ENCODE data around the gene SOWAHA. TPM values are rescaled to one million over a fixed set of nuclear protein-coding genes. Genes with fewer than 3 reads are reported as not detected.

The SOWAHA gene
- total and polyA plus RNA-seq, 4 experiments from 2014 or later: 0.06 TPM; not detected in 3

DNA sequence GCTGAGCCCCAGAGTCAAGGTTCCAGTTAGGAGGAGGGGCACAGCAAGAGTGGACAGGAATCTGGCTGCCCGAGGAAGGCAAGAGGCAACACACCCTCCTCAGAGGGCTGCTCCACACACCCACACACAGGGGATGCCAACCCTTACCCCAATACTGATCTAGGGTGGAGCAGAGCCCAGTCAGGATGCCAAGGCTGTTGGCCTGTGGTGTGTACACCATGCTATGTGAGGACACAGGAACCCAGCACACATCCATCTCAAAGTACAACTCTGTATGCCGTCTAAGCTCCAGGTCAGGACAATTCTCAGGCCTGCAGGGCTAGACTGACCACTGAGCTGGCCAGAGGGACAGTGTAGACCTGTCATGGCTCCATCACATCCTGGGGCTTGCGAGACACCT, 38.7 kb upstream of the SOWAHA start:
- H3K4me1 Mint-ChIP-seq: peaks cover 15 to 37% (median 19%) of the 10 kb centered on the region in 4 donors
- no peaks in the 10 kb centered on the region for H3K9me3 ChIP-seq (ENCODE audit: control insufficient read depth in 1 of 2, low read length in 2 of 2)
- H3K4me1 ChIP-seq (ENCODE audit: insufficient read depth, low read length): peaks cover 23% of the 10 kb centered on the region
- intact Hi-C loops (cut with micrococcal nuclease): no loop called here
- no peak overlapping the region for H3K4me3 Mint-ChIP-seq
- no peaks in the 10 kb centered on the region for H3K27me3 ChIP-seq (ENCODE audit: insufficient read depth, low read length)
- no peak overlapping the region for H3K27ac Mint-ChIP-seq
- DNase-seq: no peak
- ChIA-PET POLR2A (ENCODE audit: partially characterized antibody) (no interaction called here), CTCF (ENCODE audit: partially characterized antibody) (interaction anchor here (0.9 kb wide), 1 partner anchor 46 kb away, joined by 3 read pairs; no protein-coding TSS in a partner anchor)
- H3K27ac ChIP-seq (ENCODE audit: low read depth, low read length): no peak overlapping the region
- no peaks in the 10 kb centered on the region for H3K36me3 ChIP-seq (ENCODE audit: insufficient read depth, low read length)
- no peaks in the 10 kb centered on the region for H3K9me3 Mint-ChIP-seq
- no peak overlapping the region for H3K4me3 ChIP-seq (ENCODE audit: low read length in 2 of 2)
- H3K27me3 Mint-ChIP-seq: no peaks in the 10 kb centered on the region
- peaks cover 0 to 1% of the 10 kb centered on the region in 2 donors for H3K36me3 Mint-ChIP-seq

- Mint-ChIP-seq H3K36me3 (peaks cover 0 to 1% of the 10 kb centered on the region in 2 donors), H3K4me1 (peaks cover 16 to 38% (median 22%) of the 10 kb centered on the region in 4 donors), H3K27me3 (no peaks in the 10 kb centered on the region), H3K9me3 (no peaks in the 10 kb centered on the region), H3K27ac (no peak overlapping the region), H3K4me3 (peak overlapping the region in 1 of 8 donors; percentile 24)
- no peaks in the 10 kb centered on the region for H3K36me3 ChIP-seq (ENCODE audit: insufficient read depth, low read length)
- H3K4me3 ChIP-seq (ENCODE audit: low read length in 2 of 2): no peak overlapping the region
- peaks cover 23% of the 10 kb centered on the region for H3K4me1 ChIP-seq (ENCODE audit: insufficient read depth, low read length)
- no peaks in the 10 kb centered on the region for H3K27me3 ChIP-seq (ENCODE audit: insufficient read depth, low read length)
- CTCF ChIA-PET (ENCODE audit: partially characterized antibody): no interaction called here
- intact Hi-C loops (cut with micrococcal nuclease): no loop called here
- no peak overlapping the region for H3K27ac ChIP-seq (ENCODE audit: low read depth, low read length)
- POLR2A ChIA-PET (ENCODE audit: partially characterized antibody): no interaction called here
- no peaks in the 10 kb centered on the region for H3K9me3 ChIP-seq (ENCODE audit: control insufficient read depth in 1 of 2, low read length in 2 of 2)
- DNase-seq: no peak
These were observed 38.2 kb upstream of the SOWAHA start for GRCh38 chr5:132774896-132775295.

DNA sequence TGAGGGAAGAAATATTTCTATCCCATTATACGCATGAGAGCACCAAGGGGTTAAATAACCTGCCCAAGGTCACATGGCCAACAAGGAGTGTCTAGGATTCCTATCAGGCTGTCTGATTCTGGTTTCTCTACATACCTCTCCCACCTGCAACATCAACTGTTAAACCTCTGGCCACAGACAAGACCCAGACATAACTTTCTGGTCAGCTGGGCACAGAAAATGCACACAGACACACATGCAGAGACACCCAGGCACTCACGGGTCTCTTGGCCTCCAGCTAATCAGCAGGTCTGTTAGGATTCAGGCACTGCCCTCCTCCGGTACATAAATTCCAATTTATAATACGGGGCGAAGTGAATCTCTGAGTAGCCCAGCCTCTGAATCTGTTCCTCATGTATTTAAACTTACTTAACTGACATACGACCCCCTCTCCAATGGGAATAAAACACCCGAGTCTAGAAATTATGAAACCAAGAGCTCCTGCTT, 37.6 kb upstream of the SOWAHA start:
- H3K27me3 ChIP-seq (ENCODE audit: insufficient read depth, low read length): no peaks in the 10 kb centered on the region
- Mint-ChIP-seq H3K4me3 (peak overlapping the region; percentile 15 to 80 (median 75)), H3K27ac (peak overlapping the region in 3 of 7 donors; percentile 5 to 30 (median 25)), H3K27me3 (no peaks in the 10 kb centered on the region), H3K4me1 (peaks cover 16 to 39% (median 23%) of the 10 kb centered on the region in 4 donors), H3K36me3 (peaks cover 0 to 1% of the 10 kb centered on the region in 2 donors), H3K9me3 (no peaks in the 10 kb centered on the region)
- H3K4me1 ChIP-seq (ENCODE audit: insufficient read depth, low read length): peaks cover 25% of the 10 kb centered on the region
- H3K4me3 ChIP-seq (ENCODE audit: low read length in 2 of 2): no peak overlapping the region
- ChIA-PET POLR2A (ENCODE audit: partially characterized antibody) (interaction anchor here (0.8 kb wide), 1 partner anchor 38 kb away, joined by 4 read pairs; the partner anchor contains the start of gene KIF3A), CTCF (ENCODE audit: partially characterized antibody) (no interaction called here)
- no peak for DNase-seq
- no peaks in the 10 kb centered on the region for H3K36me3 ChIP-seq (ENCODE audit: insufficient read depth, low read length)
- no peak overlapping the region for H3K27ac ChIP-seq (ENCODE audit: low read depth, low read length)
- no peaks in the 10 kb centered on the region for H3K9me3 ChIP-seq (ENCODE audit: control insufficient read depth in 1 of 2, low read length in 2 of 2)
- intact Hi-C loops (cut with micrococcal nuclease): no loop called here

DNA sequence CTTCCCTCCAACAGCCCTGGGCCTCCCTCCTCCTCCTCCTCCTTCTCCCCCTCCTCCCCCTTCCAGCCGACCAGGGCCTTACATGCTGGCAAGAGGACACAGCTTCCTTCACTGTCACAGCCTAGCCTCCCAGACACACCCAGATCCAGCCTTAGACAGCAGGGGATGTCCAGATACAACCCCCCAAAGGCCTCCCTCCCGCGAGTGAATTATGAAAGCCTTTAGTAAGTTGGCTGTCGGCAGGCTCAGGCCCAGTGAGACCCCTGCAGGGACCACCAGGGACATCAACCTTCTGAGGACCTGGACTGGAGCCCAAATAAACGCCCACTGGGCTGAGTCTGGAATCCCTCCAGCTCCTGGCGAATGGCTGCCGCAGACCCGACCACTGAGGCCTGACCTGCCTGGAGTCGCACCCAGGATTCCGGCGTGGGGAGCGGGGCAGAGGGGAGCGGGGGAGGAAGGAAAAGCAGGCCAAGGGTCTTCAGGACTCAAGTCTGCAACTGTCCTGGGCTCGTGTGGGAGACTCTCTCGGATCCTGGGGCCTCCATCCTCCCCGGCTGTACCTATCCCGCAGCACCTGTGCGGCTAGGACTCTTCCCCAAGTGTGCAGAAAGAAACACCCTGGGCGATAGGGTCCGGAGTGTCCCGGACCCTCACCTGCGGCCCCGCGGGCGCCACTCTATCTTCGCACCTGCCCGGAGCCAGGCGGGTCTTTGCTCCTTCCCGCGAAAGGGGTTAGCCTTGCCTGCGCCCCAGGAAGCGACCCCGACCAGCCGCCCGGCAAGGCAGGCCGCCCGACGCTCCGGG, 36.8 kb upstream of the SOWAHA start:
- ChIA-PET CTCF (ENCODE audit: partially characterized antibody) (interaction anchor here (1.8 kb wide), 1 partner anchor 44 kb away, joined by 6 read pairs; no protein-coding TSS in a partner anchor), POLR2A (ENCODE audit: partially characterized antibody) (interaction anchor here (0.8 to 2.7 kb wide), 3 partner anchors 29 to 39 kb away, joined by 4 to 23 read pairs (median 13); partner anchors contain the start of genes CCNI2 and KIF3A)
- Histone ChIP-seq H3K27me3 (ENCODE audit: insufficient read depth, low read length) (no peaks in the 10 kb centered on the region), H3K36me3 (ENCODE audit: insufficient read depth, low read length) (no peaks in the 10 kb centered on the region), H3K9me3 (ENCODE audit: control insufficient read depth in 1 of 2, low read length in 2 of 2) (no peaks in the 10 kb centered on the region), H3K27ac (ENCODE audit: low read depth, low read length) (peak overlapping the region; percentile 20), H3K4me3 (ENCODE audit: low read length in 2 of 2) (peak overlapping the region in 1 of 2 donors; percentile 42), H3K4me1 (ENCODE audit: insufficient read depth, low read length) (peaks cover 33% of the 10 kb centered on the region)
- H3K27me3 Mint-ChIP-seq: no peaks in the 10 kb centered on the region
- H3K9me3 Mint-ChIP-seq: no peaks in the 10 kb centered on the region
- H3K4me3 Mint-ChIP-seq: peak overlapping the region; percentile 55 to 81 (median 78)
- H3K4me1 Mint-ChIP-seq: peaks cover 19 to 44% (median 27%) of the 10 kb centered on the region in 4 donors
- intact Hi-C loops (cut with micrococcal nuclease): loop anchor here (2.0 kb wide), 1 partner anchor 30 kb away; the partner anchor contains the start of gene CCNI2
- peaks cover 0 to 1% of the 10 kb centered on the region in 2 donors for H3K36me3 Mint-ChIP-seq
- H3K27ac Mint-ChIP-seq: peak overlapping the region in 2 of 7 donors; percentile 25 to 53
- no peak for DNase-seq

GRCh38 chr5:132776938-132777208, 36.2 kb upstream of the SOWAHA start:
- Mint-ChIP-seq H3K4me1 (peaks cover 20 to 44% (median 28%) of the 10 kb centered on the region in 4 donors), H3K4me3 (no peak overlapping the region), H3K9me3 (no peaks in the 10 kb centered on the region), H3K36me3 (peaks cover 0 to 1% of the 10 kb centered on the region in 2 donors), H3K27ac (no peak overlapping the region), H3K27me3 (peaks cover 0 to 1% of the 10 kb centered on the region in 2 donors)
- peak overlapping the region; percentile 20 for H3K27ac ChIP-seq (ENCODE audit: low read depth, low read length)
- H3K4me1 ChIP-seq (ENCODE audit: insufficient read depth, low read length): peaks cover 35% of the 10 kb centered on the region
- peak overlapping the region in 1 of 2 donors; percentile 69 for H3K4me3 ChIP-seq (ENCODE audit: low read length in 2 of 2)
- CTCF ChIA-PET (ENCODE audit: partially characterized antibody): interaction anchor here (1.8 kb wide), 1 partner anchor 43 kb away, joined by 6 read pairs; no protein-coding TSS in a partner anchor
- POLR2A ChIA-PET (ENCODE audit: partially characterized antibody): interaction anchor here (1.2 to 2.7 kb wide), 4 partner anchors 29 to 280 kb away, joined by 3 to 23 read pairs (median 9); partner anchors contain the start of genes CCNI2, HSPA4 and KIF3A
- H3K9me3 ChIP-seq (ENCODE audit: control insufficient read depth in 1 of 2, low read length in 2 of 2): no peaks in the 10 kb centered on the region
- DNase-seq: no peak
- H3K27me3 ChIP-seq (ENCODE audit: insufficient read depth, low read length): no peaks in the 10 kb centered on the region
- intact Hi-C loops (cut with micrococcal nuclease): loop anchor here (1.0 to 2.0 kb wide), 2 partner anchors 30 to 40 kb away; partner anchors contain the start of genes CCNI2 and KIF3A
- H3K36me3 ChIP-seq (ENCODE audit: insufficient read depth, low read length): no peaks in the 10 kb centered on the region

DNA sequence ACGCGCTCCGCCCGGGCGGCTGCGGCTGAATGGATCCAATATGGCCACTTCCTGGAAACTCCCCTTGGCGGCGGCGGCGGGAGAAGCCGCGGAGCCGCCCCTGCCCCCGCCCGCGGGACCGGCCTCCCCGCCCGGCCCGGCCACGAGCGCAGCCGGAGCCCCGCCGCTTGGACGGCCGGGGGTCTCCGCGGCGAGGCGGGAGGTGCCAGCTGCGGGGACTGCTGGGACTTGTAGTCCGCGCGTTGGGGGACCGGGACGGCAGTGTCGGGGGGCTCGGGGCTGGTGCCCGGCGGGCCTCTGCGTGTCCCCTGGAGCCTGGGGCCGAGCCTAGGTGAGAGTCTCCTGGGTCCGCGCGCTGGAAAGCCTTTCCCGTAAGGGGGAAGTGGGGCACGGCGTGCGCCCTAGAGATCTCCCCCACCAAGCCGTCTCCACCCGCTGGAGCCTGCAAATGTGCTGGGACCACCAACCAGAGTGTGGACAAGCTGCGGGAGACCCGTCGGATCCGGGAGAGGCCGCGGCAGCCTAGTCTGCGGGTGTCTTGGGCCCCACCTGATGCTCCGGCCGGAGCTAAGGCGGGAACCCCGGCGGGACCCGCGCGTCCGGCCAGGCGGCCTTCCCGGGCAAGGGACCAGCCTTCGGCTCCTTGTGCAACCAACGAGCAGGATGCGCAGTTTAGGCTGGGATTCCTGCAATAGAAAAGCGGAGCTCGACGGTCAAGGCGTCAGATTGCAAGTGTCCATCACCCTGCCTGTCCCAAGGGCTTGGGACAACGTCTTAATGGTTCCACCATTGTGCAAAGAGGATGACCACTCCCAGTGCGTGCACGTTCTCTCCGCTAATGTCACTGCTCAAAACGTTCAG, 35.7 kb upstream of the SOWAHA start, which contains the start of gene SEPTIN8:
TSS of gene SEPTIN8 (minus strand) at position 31 of the 861 bp plus-strand sequence. CDS start 102 bp downstream, outside the sequence.
- peak within 1 kb of the TSS in 6 of 7 donors; percentile 33 to 89 (median 82) for H3K27ac Mint-ChIP-seq
- intact Hi-C loops (cut with micrococcal nuclease): loop anchor here (1.0 to 2.0 kb wide), 2 partner anchors 31 to 40 kb away; partner anchors contain the start of genes CCNI2 and KIF3A
- ChIA-PET CTCF (ENCODE audit: partially characterized antibody) (interaction anchor here (1.2 to 1.8 kb wide), 2 partner anchors 27 to 42 kb away, joined by 3 to 6 read pairs; no protein-coding TSS in a partner anchor), POLR2A (ENCODE audit: partially characterized antibody) (interaction anchor here (1.0 to 2.7 kb wide), 5 partner anchors 10 to 281 kb away, joined by 3 to 23 read pairs (median 5); partner anchors contain the start of genes CCNI2, HSPA4 and KIF3A)
- peak within 1 kb of the TSS; percentile 69 to 70 for H3K4me3 ChIP-seq (ENCODE audit: low read length in 2 of 2)
- no peaks in the 10 kb centered on the region for H3K36me3 ChIP-seq (ENCODE audit: insufficient read depth, low read length)
- H3K4me1 Mint-ChIP-seq: peaks cover 20 to 44% (median 28%) of the 10 kb centered on the region in 4 donors
- peaks cover 0 to 1% of the 10 kb centered on the region in 2 donors for H3K36me3 Mint-ChIP-seq
- DNase-seq: peak in 4 of 5 donors; percentile 38 to 51 (median 50)
- H3K9me3 Mint-ChIP-seq: no peaks in the 10 kb centered on the region
- H3K27me3 ChIP-seq (ENCODE audit: insufficient read depth, low read length): no peaks in the 10 kb centered on the region
- H3K9me3 ChIP-seq (ENCODE audit: control insufficient read depth in 1 of 2, low read length in 2 of 2): no peaks in the 10 kb centered on the region
- H3K4me3 Mint-ChIP-seq: peak within 1 kb of the TSS; percentile 78 to 89 (median 85)
- peaks cover 35% of the 10 kb centered on the region for H3K4me1 ChIP-seq (ENCODE audit: insufficient read depth, low read length)
- peaks cover 0 to 1% of the 10 kb centered on the region in 2 donors for H3K27me3 Mint-ChIP-seq
- H3K27ac ChIP-seq (ENCODE audit: low read depth, low read length): peak within 1 kb of the TSS; percentile 20

All from CD4-positive, alpha-beta memory T cell (primary cell).